GM19438 (cell line): Measurements from ENCODE around the gene MCC.

Experiments
- ATAC-seq: cut with Tn5 transposase; IDR thresholded peaks from one replicate; pipeline ENCODE4 v1.9.1; 2021; ENCODE audit warnings: low read depth; ENCODE audit not compliant: unreplicated experiment

MCC gene

GRCh38 chr5:113067635-113068344 is 420.5 kb downstream of the MCC start:
- ATAC-seq: no peak

- no peak for ATAC-seq
Measured at GRCh38 chr5:113065626-113066025, 422.6 kb downstream of the MCC start.

- ATAC-seq: no peak
Measured at GRCh38 chr5:113064806-113065205, 423.4 kb downstream of the MCC start.

- no peak for ATAC-seq
Measured at GRCh38 chr5:113063927-113064326, 424.3 kb downstream of the MCC start.

GRCh38 chr5:113062869-113063508 is 425.3 kb downstream of the MCC start:
- no peak for ATAC-seq

- ATAC-seq: no peak
Measured at GRCh38 chr5:113061846-113062780, 426.1 kb downstream of the MCC start.

- ATAC-seq: no peak
Measured at GRCh38 chr5:113060408-113061025, 427.7 kb downstream of the MCC start.

GRCh38 chr5:113059232-113060040 is 428.8 kb downstream of the MCC start:
- no peak for ATAC-seq

GRCh38 chr5:113058706-113059226 is 429.5 kb downstream of the MCC start:
- no peak for ATAC-seq

GRCh38 chr5:113058269-113058668 is 430.0 kb downstream of the MCC start:
- no peak for ATAC-seq

- ATAC-seq: no peak
Measured at GRCh38 chr5:113057557-113057984, 430.7 kb downstream of the MCC start.

GRCh38 chr5:113056988-113057387 is 431.3 kb downstream of the MCC start:
- no peak for ATAC-seq

- no peak for ATAC-seq
Measured at GRCh38 chr5:113054899-113055298, 433.4 kb downstream of the MCC start.

- no peak for ATAC-seq
Measured at GRCh38 chr5:113053511-113053995, 434.7 kb downstream of the MCC start.

- ATAC-seq: no peak
Measured at GRCh38 chr5:113052041-113052795, 436.0 kb downstream of the MCC start.

GRCh38 chr5:113050721-113051382 is 437.4 kb downstream of the MCC start:
- ATAC-seq: no peak

- no peak for ATAC-seq
Measured at GRCh38 chr5:113048931-113049330, 439.3 kb downstream of the MCC start.
